Measurements from ENCODE around the gene RNF130. TPM values are rescaled to one million over a fixed set of nuclear protein-coding genes. Genes with fewer than 3 reads are reported as not detected.

The RNF130 gene
- polyA plus RNA-seq, 4 donors = 70.2 to 96.0 (median 82.6) TPM

- no peak for DNase-seq (ENCODE audit: low read depth in 4 of 4, low spot score in 3 of 4)
Observed at GRCh38 chr5:180067986-180068385, 3.6 kb downstream of the RNF130 start.

GRCh38 chr5:180060192-180060591 lies 11.4 kb downstream of the RNF130 start:
- DNase-seq (ENCODE audit: low read depth in 4 of 4, low spot score in 3 of 4) = no peak

- DNase-seq (ENCODE audit: low read depth in 4 of 4, low spot score in 3 of 4) = no peak
Observed at GRCh38 chr5:180059326-180059725, 12.2 kb downstream of the RNF130 start.

DNA sequence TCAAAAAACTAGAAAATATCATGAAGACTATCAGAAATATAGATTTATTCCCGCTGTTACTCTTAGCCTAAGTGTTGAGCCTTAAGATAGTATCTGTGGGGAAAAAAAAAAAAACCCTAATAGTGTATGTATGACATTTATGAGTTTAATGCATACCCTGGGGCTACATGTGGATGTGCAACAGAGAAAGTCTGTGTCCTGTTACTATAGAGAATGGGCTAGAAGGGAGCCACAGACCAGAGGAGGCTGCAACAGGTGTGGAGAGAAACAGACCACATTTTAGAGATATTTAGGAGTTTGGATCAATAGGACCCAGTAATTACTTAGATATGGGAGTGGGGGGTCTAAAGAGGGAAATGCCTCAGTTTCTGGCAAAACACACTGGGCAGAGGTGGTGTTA lies 15.4 kb downstream of the RNF130 start:
- DNase-seq (ENCODE audit: low read depth in 4 of 4, low spot score in 3 of 4) = no peak

- no peak for DNase-seq (ENCODE audit: low read depth in 4 of 4, low spot score in 3 of 4)
Observed at GRCh38 chr5:180054226-180054625, 17.3 kb downstream of the RNF130 start.

DNA sequence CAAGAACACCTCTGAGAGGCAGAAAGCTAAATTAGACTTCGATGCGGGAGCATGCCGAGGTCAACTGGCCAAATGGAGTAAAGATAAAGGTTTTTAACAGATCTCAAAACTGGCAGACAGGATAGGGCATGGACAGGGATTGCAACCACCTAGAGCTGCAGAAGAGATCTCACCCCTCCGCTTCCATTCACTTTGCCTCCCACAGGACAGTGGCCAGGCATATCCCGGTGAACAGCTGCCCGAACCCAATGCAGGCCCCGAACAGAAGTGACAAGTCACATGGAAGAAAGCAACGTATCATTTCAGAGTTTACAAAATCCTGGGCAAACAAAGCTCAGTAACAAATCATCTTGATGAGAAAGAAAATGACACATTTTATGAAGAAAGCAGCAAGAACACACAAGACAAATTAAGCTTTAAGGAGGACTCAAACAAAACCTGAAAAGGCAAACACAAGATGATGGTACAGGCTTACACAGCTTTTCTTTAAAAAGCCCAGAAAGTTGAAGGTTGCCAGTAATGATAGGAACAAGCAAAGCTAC lies 18.4 kb downstream of the RNF130 start:
- no peak for DNase-seq (ENCODE audit: low read depth in 4 of 4, low spot score in 3 of 4)

GRCh38 chr5:180052211-180052818 lies 19.2 kb downstream of the RNF130 start:
- DNase-seq (ENCODE audit: low read depth in 4 of 4, low spot score in 3 of 4) = no peak

DNA sequence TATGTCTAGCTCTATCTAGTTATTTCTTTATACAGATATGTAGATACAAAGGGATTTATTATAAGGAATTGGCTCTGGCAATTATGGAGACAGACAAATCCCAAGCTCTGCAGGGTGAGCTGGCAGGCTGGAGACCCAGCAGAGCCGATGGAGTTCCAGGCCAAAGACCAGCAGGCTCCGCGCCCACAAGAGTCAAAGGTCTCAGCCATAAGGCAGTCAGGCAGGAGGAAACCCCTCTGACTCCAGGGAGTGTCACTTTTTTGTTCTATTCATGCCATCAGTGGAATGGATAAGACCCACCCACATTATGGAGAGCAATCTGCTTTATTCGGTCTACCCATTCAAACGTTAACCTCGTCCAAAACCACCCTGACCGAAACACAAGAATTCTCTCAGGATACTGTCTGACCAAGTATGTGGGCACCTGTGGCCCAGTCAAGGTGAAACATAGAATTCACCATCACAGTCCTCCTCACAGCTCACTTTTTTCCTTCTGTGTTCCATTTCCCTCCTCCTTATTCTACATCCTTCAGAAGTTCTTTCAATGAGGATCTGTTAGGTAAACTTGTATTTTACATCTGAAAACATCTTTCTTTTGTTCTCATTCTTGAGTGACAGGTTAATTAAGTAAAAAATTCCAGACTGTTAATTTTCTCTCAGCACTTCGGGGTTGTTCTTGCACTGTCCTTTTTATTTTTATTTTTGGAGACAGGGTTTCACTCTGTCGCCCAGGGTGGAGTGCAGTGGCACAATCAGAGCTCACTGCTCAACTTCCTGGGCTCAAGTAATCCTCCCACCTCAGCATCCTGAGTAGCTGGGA lies 21.2 kb downstream of the RNF130 start:
- DNase-seq (ENCODE audit: low read depth in 4 of 4, low spot score in 3 of 4) = no peak

GRCh38 chr5:180049185-180049548 lies 22.4 kb downstream of the RNF130 start:
- DNase-seq (ENCODE audit: low read depth in 4 of 4, low spot score in 3 of 4) = no peak

- no peak for DNase-seq (ENCODE audit: low read depth in 4 of 4, low spot score in 3 of 4)
Observed at GRCh38 chr5:180047667-180048066, 23.9 kb downstream of the RNF130 start.

GRCh38 chr5:180046656-180047055 lies 24.9 kb downstream of the RNF130 start:
- DNase-seq (ENCODE audit: low read depth in 4 of 4, low spot score in 3 of 4) = no peak

- no peak for DNase-seq (ENCODE audit: low read depth in 4 of 4, low spot score in 3 of 4)
Observed at GRCh38 chr5:180045889-180046499, 25.6 kb downstream of the RNF130 start.

DNA sequence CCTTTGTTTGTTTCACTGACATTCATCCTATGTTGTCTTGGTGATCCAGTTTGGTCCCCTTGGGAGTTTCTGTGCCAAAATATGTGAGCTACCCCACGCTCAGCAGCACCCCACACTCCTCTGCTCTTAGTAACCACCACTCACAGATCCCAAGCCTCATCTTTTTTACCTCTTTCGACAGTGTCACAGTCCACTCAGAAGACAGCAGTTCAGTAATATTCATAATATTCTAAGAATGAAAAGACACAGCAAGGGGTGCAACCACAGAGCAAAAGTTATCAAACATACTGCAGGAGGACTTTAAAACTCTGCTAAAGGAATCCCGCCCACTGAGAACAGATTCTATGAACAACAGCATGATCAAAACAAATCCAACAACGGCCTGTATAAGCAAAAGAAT lies 28.2 kb downstream of the RNF130 start:
- no peak for DNase-seq (ENCODE audit: low read depth in 4 of 4, low spot score in 3 of 4)

GRCh38 chr5:180041301-180042274 lies 30.0 kb downstream of the RNF130 start:
- DNase-seq (ENCODE audit: low read depth in 4 of 4, low spot score in 3 of 4) = no peak

- DNase-seq (ENCODE audit: low read depth in 4 of 4, low spot score in 3 of 4) = no peak
Observed at GRCh38 chr5:180040287-180041214, 31.0 kb downstream of the RNF130 start.

DNA sequence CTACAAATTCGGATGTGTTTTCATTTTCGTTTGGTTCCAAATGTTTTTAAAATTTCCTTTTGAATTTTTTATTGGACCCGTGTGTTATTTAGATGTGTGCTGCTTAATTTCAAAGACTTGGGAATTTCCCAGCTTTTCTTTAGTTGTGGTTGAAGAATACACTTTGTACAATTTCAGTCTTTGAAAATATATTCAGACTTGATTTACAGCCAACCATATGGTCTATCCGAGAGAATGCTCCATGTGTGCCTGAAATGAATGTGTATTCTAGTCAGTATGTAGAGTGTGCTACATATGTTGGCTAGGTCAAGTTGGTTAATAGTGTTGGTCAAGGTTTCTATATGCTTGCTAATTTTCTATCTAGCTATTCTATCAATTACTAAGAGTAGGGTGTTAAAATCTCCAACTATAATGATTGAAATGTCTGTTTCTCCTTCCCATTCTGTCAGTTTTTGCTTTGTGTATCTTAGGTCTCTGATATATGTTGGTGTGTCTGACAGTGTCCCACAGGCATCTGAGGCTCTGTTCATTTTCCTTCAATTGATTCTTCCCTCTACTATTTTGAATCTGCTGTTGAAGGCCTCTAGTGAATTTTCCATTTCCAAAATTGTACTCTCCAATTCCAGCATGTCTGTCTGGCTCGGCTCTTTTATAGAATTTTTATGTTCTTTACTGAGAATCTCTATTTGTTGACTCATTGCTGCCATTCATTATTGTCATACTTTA lies 36.2 kb downstream of the RNF130 start:
- no peak for DNase-seq (ENCODE audit: low read depth in 4 of 4, low spot score in 3 of 4)

DNA sequence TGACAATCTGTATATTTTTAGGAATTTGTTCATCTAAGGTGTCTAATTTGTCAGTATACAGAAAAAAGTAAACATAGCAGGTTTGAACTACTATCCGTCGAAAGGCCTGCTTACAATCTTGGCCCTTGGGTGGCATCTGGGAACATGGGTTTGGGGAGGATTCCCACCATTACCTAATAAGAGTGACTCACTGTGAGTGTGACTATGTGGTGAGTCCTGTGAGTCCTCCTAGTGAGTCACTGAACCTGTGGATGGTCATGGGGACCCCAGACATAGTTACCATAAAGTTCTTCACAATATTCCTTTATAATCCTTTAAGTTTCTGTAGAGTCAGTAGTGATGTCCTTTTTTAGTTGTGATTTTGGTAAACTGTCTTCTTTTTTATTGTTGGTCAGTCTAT lies 37.0 kb downstream of the RNF130 start:
- no peak for DNase-seq (ENCODE audit: low read depth in 4 of 4, low spot score in 3 of 4)

- no peak for DNase-seq (ENCODE audit: low read depth in 4 of 4, low spot score in 3 of 4)
Observed at GRCh38 chr5:180027459-180028089, 44.0 kb downstream of the RNF130 start.
